HepG2 (cell line): Measurements from ENCODE around the gene TMEM178A. TPM values are rescaled to one million over a fixed set of nuclear protein-coding genes. Genes with fewer than 3 reads are reported as not detected.

Experiments
- ATAC-seq: fragments of 200-7000 bp; cut with Tn5 transposase; 3 replicates; pipeline ENCODE4 v1.9.1; 2020; ENCODE audit warnings: mild to moderate bottlenecking, moderate library complexity
- BruUV-seq: library from RNA; stranded (reverse); fragments of 400-500 nt; replicated peaks from 2 replicates; lab custom pipeline; 2021; lab: Mats Ljungman, UMichigan
- CTCF ChIA-PET: fragments of 300-600 bp; formaldehyde crosslinking; extraction: SDS; loops from one replicate; lab custom pipeline; 2021; ENCODE audit warnings: low total read pairs, inconsistent platforms, low intra/inter-chr PET ratio; lab: Yijun Ruan, JAX
- POLR2A ChIA-PET: fragments of 350-600 bp; sonication (Branson Sonifier 250); formaldehyde crosslinking; loops from one replicate; lab custom pipeline; 2020; ENCODE audit warnings: antibody characterized with exemption, inconsistent platforms; lab: Yijun Ruan, JAX
- DNase-seq: peaks from one replicate; pipeline ENCODE4 v3.0.0-alpha.2; 2015; ENCODE audit warnings: low spot score
- FAIRE-seq: peaks from 3 replicates; lab custom pipeline; 2011; peaks lifted over from hg19 to GRCh38; lab: Jason Lieb, UNC
- H2AFZ ChIP-seq: one replicate; pipeline ENCODE4 v1.6.1; 2011; ENCODE audit warnings: low read length, inconsistent platforms
- H3K27ac ChIP-seq: fragments of 300-600 bp; 3 replicates; pipeline ENCODE4 v1.8.0; 2011; ENCODE audit warnings: mixed run types, mild to moderate bottlenecking, mixed read lengths, low read length, inconsistent platforms; ENCODE audit not compliant: insufficient read depth; ENCODE audit errors: extremely low read length
- H3K27me3 ChIP-seq, 2 experiments: fragments of 200-600 bp in 1 of 2; 2 replicates in 1 of 2; 3 replicates in 1 of 2; pipeline versions ENCODE4 v1.6.0 to v1.8.0; 2011; ENCODE audit warnings: low read length in 2 of 2, mild to moderate bottlenecking in 2 of 2, moderate library complexity in 2 of 2, inconsistent platforms in 1 of 2; ENCODE audit not compliant: insufficient read depth in 2 of 2, control insufficient read depth in 1 of 2
- H3K36me3 ChIP-seq, 2 experiments: fragments of 200-600 bp in 1 of 2; replicated peaks in 1 of 2; 2 replicates in 1 of 2; 3 replicates in 1 of 2; pipeline versions ENCODE4 v1.5.1 to v1.8.0; 2011; ENCODE audit warnings: low read length in 2 of 2, inconsistent platforms in 1 of 2; ENCODE audit not compliant: insufficient read depth in 2 of 2, control insufficient read depth in 1 of 2
- H3K4me1 ChIP-seq: 2 replicates; pipeline ENCODE4 v1.5.1; 2012; ENCODE audit warnings: low read length, inconsistent platforms; ENCODE audit not compliant: insufficient read depth
- H3K4me2 ChIP-seq: 2 replicates; pipeline ENCODE4 v1.6.0; 2011; ENCODE audit warnings: low read depth, low read length, inconsistent platforms
- H3K4me3 ChIP-seq, 3 experiments: fragments of 200-600 bp in 1 of 3; sonication (generic), shearing (Covaris generic) in 1 of 3; replicated peaks in 1 of 3; 2 replicates each; pipeline ENCODE4 v1.5.1; 2011 to 2016; ENCODE audit warnings: low read length in 3 of 3, inconsistent platforms in 2 of 3, low read depth in 2 of 3, mild to moderate bottlenecking in 2 of 3, control low read depth in 1 of 3, mixed read lengths in 1 of 3; ENCODE audit not compliant: insufficient read depth in 1 of 3
- H3K79me2 ChIP-seq: one replicate; pipeline ENCODE4 v1.6.1; 2011; ENCODE audit warnings: low read length, inconsistent platforms; ENCODE audit not compliant: insufficient read depth
- H3K9ac ChIP-seq: 2 replicates; pipeline ENCODE4 v1.6.0; 2011; ENCODE audit warnings: mild to moderate bottlenecking, low read depth, low read length, inconsistent platforms; ENCODE audit not compliant: insufficient read depth
- H3K9me3 ChIP-seq: 2 replicates; pipeline ENCODE4 v1.5.1; 2012; ENCODE audit warnings: mild to moderate bottlenecking, low read length
- H4K20me1 ChIP-seq: 2 replicates; pipeline ENCODE4 v1.6.0; 2011; ENCODE audit warnings: inconsistent platforms, mild to moderate bottlenecking, low read length, moderate library complexity; ENCODE audit not compliant: insufficient read depth
- KLF6 ChIP-seq: IDR thresholded peaks from 2 replicates; pipeline ENCODE4 v1.8.0; 2016; ENCODE audit warnings: missing biosample characterization, missing genetic modification reagents
- ZNF12 ChIP-seq: sonication (generic); formaldehyde crosslinking; IDR thresholded peaks from 2 replicates; pipeline ENCODE4 v1.5.0; 2020; ENCODE audit warnings: missing genetic modification reagents
- ZNF652 ChIP-seq: IDR thresholded peaks from 2 replicates; pipeline ENCODE4 v1.6.1; 2016; ENCODE audit warnings: low read depth, borderline replicate concordance
- WGBS: methylation state at CpG from one replicate; pipeline ENCODE4 v1.1.6; 2017; ENCODE audit warnings: low lambda C conversion rate; 5-methylcytosine and 5-hydroxymethylcytosine counted together
- in situ Hi-C: cut with HindIII; loops from 2 replicates; pipeline ENCODE4 v1.10.0; 2017; ENCODE audit warnings: low pct_unique_long_range_greater_than_20kb; ENCODE audit not compliant: extremely low pct_ligation_motif_present
- intact Hi-C: fragments of 100-400 bp; cut with micrococcal nuclease; formaldehyde crosslinking; loops from one replicate; pipeline ENCODE4 v1.10.0; 2022; ENCODE audit not compliant: unreplicated experiment
- polyA plus RNA-seq, 8 experiments: library from polyadenylated mRNA; depleted of rRNA in 3 of 8; stranded (reverse) in 7 of 8; unstranded in 1 of 8; fragments of >200 nt; fragmentation: Illumina TruSeq in 4 of 8; extraction: Trizol in 4 of 8; gene quantifications; 2 replicates each; pipeline versions ENCODE4 v1.2.1 to v1.2.3, GENCODE V29; 2011 to 2016; ENCODE audit warnings: low read depth in 4 of 8, missing spikeins in 1 of 8, mixed read lengths in 1 of 8; ENCODE audit not compliant: insufficient read depth in 1 of 8
- total RNA-seq, 5 experiments: library from RNA; depleted of rRNA; stranded (reverse); fragments of >200 nt; fragmentation: Illumina TruSeq; extraction: Trizol; gene quantifications; 2 replicates each; pipeline ENCODE4 v1.2.3, GENCODE V29; 2016; ENCODE audit warnings: low read depth in 1 of 5
- TF ChIP-seq, protein P1 (sequence below): sonication (generic); formaldehyde crosslinking; IDR thresholded peaks from 2 replicates; pipeline ENCODE4 v1.4.0; 2020; ENCODE audit warnings: missing genetic modification reagents

TMEM178A gene
- total and polyA plus RNA-seq, 2 of the 13 experiments (the other 11 are each of a cell fraction or from before 2014, with no cell fraction given), result 0.38 to 3.3 TPM

DNA sequence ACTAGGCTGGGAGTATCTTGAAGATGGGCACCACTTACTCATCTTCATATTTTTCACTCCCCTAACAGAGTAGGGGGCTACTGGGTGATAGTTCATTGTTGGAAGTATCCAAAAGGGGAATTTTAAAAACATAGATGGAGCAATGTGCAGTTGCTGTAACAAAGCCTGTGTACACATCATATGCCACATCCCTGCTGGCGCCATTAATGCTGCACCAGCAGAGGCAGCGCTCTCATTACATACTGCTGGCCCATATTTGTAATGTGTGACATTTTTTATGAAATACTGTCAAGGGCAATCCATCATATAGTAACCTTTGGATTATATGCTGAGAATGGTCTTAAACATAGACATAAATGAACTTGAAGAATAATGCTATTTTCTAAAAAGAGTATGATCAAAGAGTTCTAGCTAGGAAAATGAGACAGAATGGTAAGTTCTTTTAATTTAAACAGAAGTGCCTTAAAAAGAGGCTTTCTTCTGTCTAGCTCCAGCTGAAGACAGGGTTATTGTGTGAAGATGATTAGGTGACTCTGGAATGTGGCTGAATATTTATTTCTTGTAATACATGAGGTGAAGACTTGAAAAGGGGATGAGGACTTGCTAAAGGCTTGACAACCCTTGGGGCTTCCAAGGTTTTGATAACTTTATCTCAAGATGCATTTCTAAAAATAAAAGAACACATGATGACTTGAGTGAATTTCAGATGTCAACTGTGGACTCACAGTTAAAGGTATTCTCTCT, 2.4 kb upstream of the TMEM178A start (continued):
- TF ChIP-seq, protein P1, sequence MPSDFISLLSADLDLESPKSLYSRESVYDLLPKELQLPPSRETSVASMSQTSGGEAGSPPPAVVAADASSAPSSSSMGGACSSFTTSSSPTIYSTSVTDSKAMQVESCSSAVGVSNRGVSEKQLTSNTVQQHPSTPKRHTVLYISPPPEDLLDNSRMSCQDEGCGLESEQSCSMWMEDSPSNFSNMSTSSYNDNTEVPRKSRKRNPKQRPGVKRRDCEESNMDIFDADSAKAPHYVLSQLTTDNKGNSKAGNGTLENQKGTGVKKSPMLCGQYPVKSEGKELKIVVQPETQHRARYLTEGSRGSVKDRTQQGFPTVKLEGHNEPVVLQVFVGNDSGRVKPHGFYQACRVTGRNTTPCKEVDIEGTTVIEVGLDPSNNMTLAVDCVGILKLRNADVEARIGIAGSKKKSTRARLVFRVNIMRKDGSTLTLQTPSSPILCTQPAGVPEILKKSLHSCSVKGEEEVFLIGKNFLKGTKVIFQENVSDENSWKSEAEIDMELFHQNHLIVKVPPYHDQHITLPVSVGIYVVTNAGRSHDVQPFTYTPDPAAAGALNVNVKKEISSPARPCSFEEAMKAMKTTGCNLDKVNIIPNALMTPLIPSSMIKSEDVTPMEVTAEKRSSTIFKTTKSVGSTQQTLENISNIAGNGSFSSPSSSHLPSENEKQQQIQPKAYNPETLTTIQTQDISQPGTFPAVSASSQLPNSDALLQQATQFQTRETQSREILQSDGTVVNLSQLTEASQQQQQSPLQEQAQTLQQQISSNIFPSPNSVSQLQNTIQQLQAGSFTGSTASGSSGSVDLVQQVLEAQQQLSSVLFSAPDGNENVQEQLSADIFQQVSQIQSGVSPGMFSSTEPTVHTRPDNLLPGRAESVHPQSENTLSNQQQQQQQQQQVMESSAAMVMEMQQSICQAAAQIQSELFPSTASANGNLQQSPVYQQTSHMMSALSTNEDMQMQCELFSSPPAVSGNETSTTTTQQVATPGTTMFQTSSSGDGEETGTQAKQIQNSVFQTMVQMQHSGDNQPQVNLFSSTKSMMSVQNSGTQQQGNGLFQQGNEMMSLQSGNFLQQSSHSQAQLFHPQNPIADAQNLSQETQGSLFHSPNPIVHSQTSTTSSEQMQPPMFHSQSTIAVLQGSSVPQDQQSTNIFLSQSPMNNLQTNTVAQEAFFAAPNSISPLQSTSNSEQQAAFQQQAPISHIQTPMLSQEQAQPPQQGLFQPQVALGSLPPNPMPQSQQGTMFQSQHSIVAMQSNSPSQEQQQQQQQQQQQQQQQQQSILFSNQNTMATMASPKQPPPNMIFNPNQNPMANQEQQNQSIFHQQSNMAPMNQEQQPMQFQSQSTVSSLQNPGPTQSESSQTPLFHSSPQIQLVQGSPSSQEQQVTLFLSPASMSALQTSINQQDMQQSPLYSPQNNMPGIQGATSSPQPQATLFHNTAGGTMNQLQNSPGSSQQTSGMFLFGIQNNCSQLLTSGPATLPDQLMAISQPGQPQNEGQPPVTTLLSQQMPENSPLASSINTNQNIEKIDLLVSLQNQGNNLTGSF, result no peak
- TF ChIP-seq ZNF12, result peak; percentile 67; the same call in 1 of the 2 replicates

DNA sequence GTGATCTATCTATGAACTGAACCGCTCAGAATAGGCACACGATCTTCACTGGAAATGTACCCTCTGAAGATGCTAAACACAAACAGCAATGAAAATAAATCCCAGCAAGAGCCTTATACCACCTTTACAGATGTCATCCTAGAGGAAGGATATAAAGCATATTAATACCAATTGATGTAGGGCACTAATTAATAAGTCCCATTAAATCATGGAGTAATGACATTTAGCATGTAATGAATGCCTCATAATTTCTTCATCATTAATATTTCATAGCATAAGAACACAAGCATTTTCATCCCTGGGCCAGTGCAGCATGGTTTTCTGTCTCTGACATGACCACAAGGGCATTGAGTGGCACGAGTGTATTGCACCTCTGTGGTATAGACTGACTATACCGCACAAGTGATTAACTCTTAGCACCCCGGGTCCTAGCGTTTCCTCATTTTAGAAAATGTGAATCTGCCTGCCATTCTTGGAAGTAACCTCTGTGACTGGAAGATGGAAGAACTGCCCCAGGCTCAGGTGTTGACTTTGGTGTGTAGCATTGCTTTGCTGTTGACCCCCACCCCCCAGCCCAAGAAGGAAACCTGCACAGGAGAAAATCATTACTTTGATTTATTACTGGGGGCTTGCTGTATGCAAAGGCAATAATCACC, 1.4 kb upstream of the TMEM178A start:
- no peaks in the 10 kb centered on the region for H4K20me1 ChIP-seq
- no peak overlapping the region for H3K4me3 ChIP-seq
- intact Hi-C loops (no loop called here), in situ Hi-C loops (no loop called here)
- no peak overlapping the region for H3K27ac ChIP-seq
- ChIA-PET CTCF (no interaction called here), POLR2A (no interaction called here)
- no peak overlapping the region for H2AFZ ChIP-seq
- no peaks in the 10 kb centered on the region for H3K79me2 ChIP-seq
- FAIRE-seq (no peak), ATAC-seq (0 out of 3 replicates have a peak, but pooled peaks have one; percentile 16)
- no TSS peak for BruUV-seq
- WGBS, result 25% methylated on average over 6 of the region's 6 CpGs
- peaks cover 18% of the 10 kb centered on the region for H3K4me1 ChIP-seq
- no peak overlapping the region for H3K4me2 ChIP-seq
- H3K27me3 ChIP-seq, result peaks cover 6 to 59% of the 10 kb centered on the region in 2 experiments; a peak in 4 of 5 replicates
- no peak for TF ChIP-seq KLF6 (CRISPR knock-in tag)
- TF ChIP-seq ZNF652 (CRISPR knock-in tag), result peak; percentile 66
- TF ChIP-seq, all 625 proteins: peak for 1
- Histone ChIP-seq H3K9ac (no peak overlapping the region), H3K36me3 (no peaks in the 10 kb centered on the region), H3K9me3 (no peaks in the 10 kb centered on the region)
- no peak for DNase-seq
